HEK293 (cell line): ENCODE measurements around the gene FZD7.

Experiments used
- ZBTB8A ChIP-seq: fragments of 450-650 bp; formaldehyde crosslinking; IDR thresholded peaks from 2 replicates; pipeline ENCODE4 v1.5.1; 2016; ENCODE audit warnings: missing biosample characterization, missing genetic modification characterization
- TF ChIP-seq, protein P1 (sequence below): fragments of 450-650 bp; formaldehyde crosslinking; IDR thresholded peaks from 2 replicates; pipeline ENCODE4 v1.5.1; 2016; ENCODE audit warnings: missing biosample characterization, missing genetic modification characterization

DNA sequence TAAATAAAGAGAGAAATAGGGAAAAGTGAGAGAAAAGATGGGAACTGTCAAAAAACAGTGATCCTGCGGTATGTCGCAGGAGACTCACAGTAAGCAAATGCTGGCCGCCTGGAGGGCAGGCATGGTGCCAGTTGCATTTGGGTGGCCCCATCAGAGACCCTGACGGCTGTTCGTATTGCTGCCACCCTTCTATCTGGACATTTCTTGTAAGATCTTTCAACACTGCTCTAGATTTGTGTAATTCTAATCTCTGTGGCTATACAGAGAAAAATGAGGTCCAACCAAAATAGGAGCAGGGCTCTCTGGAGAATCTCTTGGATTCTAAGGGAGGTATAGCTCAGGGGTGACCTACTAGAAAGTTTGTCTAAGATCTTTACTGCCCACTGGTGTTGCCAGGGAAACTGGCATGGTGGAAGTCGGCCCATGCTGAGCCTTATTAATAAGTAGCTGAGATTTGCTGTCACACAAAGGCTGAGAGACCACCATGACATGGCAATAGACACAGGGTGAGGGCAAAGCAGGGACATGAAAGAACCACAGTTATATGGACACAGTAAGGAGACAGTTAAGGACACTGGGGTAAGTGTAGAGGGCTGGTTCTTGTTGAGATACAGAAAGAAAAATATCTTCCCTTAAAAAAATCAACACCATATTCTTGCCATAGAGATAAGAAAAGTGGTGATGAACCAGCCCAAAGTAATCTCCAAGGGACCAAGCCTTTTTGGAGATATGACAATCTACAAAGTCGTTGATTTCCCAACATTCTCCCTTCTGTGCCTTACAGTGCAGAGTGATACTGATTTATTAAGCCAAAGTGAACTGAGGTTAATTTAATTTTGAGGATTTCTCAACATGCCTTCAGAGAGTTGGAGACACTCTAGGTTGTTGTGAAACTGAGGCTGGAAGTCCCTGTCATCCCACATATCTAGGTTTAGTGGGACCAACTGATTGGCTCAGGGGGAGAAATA lies 26.4 kb upstream of the FZD7 start:
- TF ChIP-seq, protein P1, sequence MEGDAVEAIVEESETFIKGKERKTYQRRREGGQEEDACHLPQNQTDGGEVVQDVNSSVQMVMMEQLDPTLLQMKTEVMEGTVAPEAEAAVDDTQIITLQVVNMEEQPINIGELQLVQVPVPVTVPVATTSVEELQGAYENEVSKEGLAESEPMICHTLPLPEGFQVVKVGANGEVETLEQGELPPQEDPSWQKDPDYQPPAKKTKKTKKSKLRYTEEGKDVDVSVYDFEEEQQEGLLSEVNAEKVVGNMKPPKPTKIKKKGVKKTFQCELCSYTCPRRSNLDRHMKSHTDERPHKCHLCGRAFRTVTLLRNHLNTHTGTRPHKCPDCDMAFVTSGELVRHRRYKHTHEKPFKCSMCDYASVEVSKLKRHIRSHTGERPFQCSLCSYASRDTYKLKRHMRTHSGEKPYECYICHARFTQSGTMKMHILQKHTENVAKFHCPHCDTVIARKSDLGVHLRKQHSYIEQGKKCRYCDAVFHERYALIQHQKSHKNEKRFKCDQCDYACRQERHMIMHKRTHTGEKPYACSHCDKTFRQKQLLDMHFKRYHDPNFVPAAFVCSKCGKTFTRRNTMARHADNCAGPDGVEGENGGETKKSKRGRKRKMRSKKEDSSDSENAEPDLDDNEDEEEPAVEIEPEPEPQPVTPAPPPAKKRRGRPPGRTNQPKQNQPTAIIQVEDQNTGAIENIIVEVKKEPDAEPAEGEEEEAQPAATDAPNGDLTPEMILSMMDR (tag by site-specific recombination): no peak
- no peak for TF ChIP-seq ZBTB8A (tag by site-specific recombination)
